ENCODE data around the gene COTL1.

COTL1 gene

DNA sequence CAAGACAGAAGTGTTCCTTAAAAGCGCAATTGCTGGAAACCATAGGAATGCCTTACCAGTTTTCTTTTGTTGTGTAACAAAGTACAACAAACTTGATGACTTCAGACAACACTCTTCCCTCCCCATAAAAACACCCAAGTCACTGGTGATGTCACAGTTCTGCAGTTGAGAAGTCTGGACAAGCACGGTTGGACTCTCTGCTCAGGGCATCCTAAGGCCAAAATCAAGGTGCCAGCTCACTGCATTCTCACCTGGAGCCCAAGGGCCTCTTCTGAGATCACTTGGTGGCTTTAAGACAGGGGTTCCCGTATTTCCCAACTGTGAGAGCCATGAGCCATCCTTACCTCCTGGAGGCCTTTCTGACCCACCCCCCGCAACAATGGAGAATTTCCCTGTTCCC is 67.8 kb downstream of the COTL1 start:
- H2AFZ ChIP-seq (ENCODE audit: low read length): no peak overlapping the region
- H3K4me3 ChIP-seq (ENCODE audit: low read length, poor library complexity, severe bottlenecking): peak overlapping the region; percentile 63
- peak overlapping the region; percentile 58 for H3K9ac ChIP-seq (ENCODE audit: low read depth, low read length, poor library complexity, severe bottlenecking)
- peak overlapping the region; percentile 57 for H3K4me2 ChIP-seq (ENCODE audit: low read depth, low read length, poor library complexity, severe bottlenecking)
- no peaks in the 10 kb centered on the region for H3K27me3 ChIP-seq (ENCODE audit: insufficient read depth, low read length, poor library complexity, severe bottlenecking)
- no peaks in the 10 kb centered on the region for H3K9me3 ChIP-seq (ENCODE audit: insufficient read depth, low read depth, low read length)
- no peaks in the 10 kb centered on the region for H3K36me3 ChIP-seq (ENCODE audit: insufficient read depth, low read length)
- H4K20me1 ChIP-seq (ENCODE audit: insufficient read depth, low read length, poor library complexity, severe bottlenecking): no peaks in the 10 kb centered on the region
- no peaks in the 10 kb centered on the region for H3F3A ChIP-seq (ENCODE audit: low read depth)
- TF ChIP-seq EZH2phosphoT487 (IDR thresholded peaks at IDR 0.05; ENCODE audit: borderline replicate concordance): no peak
- TF ChIP-seq, protein P1, sequence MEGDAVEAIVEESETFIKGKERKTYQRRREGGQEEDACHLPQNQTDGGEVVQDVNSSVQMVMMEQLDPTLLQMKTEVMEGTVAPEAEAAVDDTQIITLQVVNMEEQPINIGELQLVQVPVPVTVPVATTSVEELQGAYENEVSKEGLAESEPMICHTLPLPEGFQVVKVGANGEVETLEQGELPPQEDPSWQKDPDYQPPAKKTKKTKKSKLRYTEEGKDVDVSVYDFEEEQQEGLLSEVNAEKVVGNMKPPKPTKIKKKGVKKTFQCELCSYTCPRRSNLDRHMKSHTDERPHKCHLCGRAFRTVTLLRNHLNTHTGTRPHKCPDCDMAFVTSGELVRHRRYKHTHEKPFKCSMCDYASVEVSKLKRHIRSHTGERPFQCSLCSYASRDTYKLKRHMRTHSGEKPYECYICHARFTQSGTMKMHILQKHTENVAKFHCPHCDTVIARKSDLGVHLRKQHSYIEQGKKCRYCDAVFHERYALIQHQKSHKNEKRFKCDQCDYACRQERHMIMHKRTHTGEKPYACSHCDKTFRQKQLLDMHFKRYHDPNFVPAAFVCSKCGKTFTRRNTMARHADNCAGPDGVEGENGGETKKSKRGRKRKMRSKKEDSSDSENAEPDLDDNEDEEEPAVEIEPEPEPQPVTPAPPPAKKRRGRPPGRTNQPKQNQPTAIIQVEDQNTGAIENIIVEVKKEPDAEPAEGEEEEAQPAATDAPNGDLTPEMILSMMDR (conservative IDR thresholded peaks at IDR 0.05; ENCODE audit: low read length): no peak
- peaks cover 11% of the 10 kb centered on the region; the same call in 1 of the 2 replicates for H3K79me2 ChIP-seq (ENCODE audit: insufficient read depth, low read length)
- no peaks in the 10 kb centered on the region for H3K9me2 ChIP-seq (replicated peaks; ENCODE audit: low read depth, low read length)
- peaks cover 27% of the 10 kb centered on the region for H3K4me1 ChIP-seq (ENCODE audit: insufficient read depth, low read length, poor library complexity, severe bottlenecking)

DNA sequence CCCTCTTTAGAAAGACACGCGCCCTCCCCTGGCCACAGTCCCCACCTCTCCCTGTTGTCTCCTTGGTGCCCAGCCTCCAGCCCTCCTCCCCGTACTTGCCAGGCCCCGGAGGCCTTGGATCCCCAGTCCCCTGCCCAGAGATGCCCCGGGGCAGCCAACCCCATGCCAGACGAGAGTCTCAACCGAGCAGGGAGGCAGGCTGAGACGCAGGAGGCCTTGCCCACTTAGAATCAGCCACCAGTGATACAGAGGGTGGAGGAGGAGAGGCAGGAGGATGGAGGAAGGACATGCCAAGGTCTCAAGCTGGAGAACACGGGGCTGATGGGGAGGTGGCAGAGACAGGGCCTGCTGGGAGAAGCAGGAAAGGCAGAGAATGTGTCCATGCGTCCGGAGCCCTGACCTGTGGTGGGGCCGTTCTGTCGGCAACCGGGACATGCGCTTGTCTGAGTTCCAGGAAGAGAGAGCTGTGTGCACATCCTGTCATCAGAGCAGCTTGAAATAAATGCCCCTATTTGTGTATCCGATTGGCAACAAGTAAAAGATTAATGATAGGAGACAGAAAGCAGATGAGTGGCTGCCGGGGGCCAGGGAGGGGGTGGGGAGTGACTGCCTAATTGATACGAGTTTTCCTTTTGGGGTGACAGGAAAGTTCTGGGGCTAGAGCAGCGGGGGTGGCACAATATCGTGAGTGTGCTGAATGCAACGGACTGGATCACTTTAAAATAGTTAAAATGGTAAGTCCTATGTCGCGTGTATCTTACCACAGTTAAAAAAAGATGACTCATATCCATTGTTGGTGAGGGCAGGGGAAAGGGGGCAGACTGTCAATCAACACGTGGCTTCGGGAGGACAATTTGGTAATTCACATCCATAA is 68.7 kb downstream of the COTL1 start:
- no peaks in the 10 kb centered on the region for H3K36me3 ChIP-seq (ENCODE audit: insufficient read depth, low read length)
- no peaks in the 10 kb centered on the region for H3F3A ChIP-seq (ENCODE audit: low read depth)
- no peaks in the 10 kb centered on the region for H3K9me3 ChIP-seq (ENCODE audit: insufficient read depth, low read depth, low read length)
- peaks cover 11% of the 10 kb centered on the region; the same call in 1 of the 2 replicates for H3K79me2 ChIP-seq (ENCODE audit: insufficient read depth, low read length)
- H3K27me3 ChIP-seq (ENCODE audit: insufficient read depth, low read length, poor library complexity, severe bottlenecking): no peaks in the 10 kb centered on the region
- TF ChIP-seq, protein P1 (conservative IDR thresholded peaks at IDR 0.05; ENCODE audit: low read length): no peak
- TF ChIP-seq EZH2phosphoT487 (IDR thresholded peaks at IDR 0.05; ENCODE audit: borderline replicate concordance): no peak
- H3K4me3 ChIP-seq (ENCODE audit: low read length, poor library complexity, severe bottlenecking): peak overlapping the region; percentile 63
- peak overlapping the region; percentile 57 for H3K4me2 ChIP-seq (ENCODE audit: low read depth, low read length, poor library complexity, severe bottlenecking)
- no peaks in the 10 kb centered on the region for H3K9me2 ChIP-seq (replicated peaks; ENCODE audit: low read depth, low read length)
- peaks cover 19% of the 10 kb centered on the region for H3K4me1 ChIP-seq (ENCODE audit: insufficient read depth, low read length, poor library complexity, severe bottlenecking)
- H3K9ac ChIP-seq (ENCODE audit: low read depth, low read length, poor library complexity, severe bottlenecking): peak overlapping the region; percentile 58
- no peaks in the 10 kb centered on the region for H4K20me1 ChIP-seq (ENCODE audit: insufficient read depth, low read length, poor library complexity, severe bottlenecking)
- peak overlapping the region; percentile 65 for H2AFZ ChIP-seq (ENCODE audit: low read length)

DNA sequence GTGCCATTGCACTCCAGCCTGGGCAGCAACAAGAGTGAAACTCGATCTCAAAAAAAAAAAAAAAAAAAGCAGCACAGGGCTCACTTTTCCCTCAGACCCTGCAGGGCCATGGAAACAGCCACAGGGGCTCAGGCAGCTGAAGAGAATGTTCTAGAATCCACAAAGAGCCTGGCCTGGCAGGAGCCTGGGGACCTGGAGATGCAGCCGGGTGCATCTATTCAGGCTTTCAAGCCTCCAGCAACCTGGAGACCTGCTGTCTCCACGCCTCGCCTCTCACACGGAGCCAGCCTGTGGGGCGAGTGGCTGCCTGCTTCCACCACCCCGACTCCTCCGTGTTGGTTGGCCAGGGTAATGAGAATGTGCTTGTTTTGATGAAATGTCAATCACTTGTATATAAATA is 69.4 kb downstream of the COTL1 start:
- Histone ChIP-seq H3K4me1 (ENCODE audit: insufficient read depth, low read length, poor library complexity, severe bottlenecking) (peaks cover 18% of the 10 kb centered on the region), H3K4me2 (ENCODE audit: low read depth, low read length, poor library complexity, severe bottlenecking) (peak overlapping the region; percentile 57), H3K9me2 (replicated peaks; ENCODE audit: low read depth, low read length) (no peaks in the 10 kb centered on the region), H3K27me3 (ENCODE audit: insufficient read depth, low read length, poor library complexity, severe bottlenecking) (no peaks in the 10 kb centered on the region), H3K9ac (ENCODE audit: low read depth, low read length, poor library complexity, severe bottlenecking) (no peak overlapping the region), H3K9me3 (ENCODE audit: insufficient read depth, low read depth, low read length) (no peaks in the 10 kb centered on the region), H4K20me1 (ENCODE audit: insufficient read depth, low read length, poor library complexity, severe bottlenecking) (no peaks in the 10 kb centered on the region), H3F3A (ENCODE audit: low read depth) (no peaks in the 10 kb centered on the region), H3K4me3 (ENCODE audit: low read length, poor library complexity, severe bottlenecking) (peak overlapping the region; percentile 63), H2AFZ (ENCODE audit: low read length) (no peak overlapping the region), H3K79me2 (ENCODE audit: insufficient read depth, low read length) (peaks cover 11% of the 10 kb centered on the region; the same call in 1 of the 2 replicates), H3K36me3 (ENCODE audit: insufficient read depth, low read length) (no peaks in the 10 kb centered on the region)
- TF ChIP-seq EZH2phosphoT487 (IDR thresholded peaks at IDR 0.05; ENCODE audit: borderline replicate concordance): no peak
- TF ChIP-seq, protein P1 (conservative IDR thresholded peaks at IDR 0.05; ENCODE audit: low read length): no peak

All from Loucy (cell line).